Vagina (tissue), 2 donors: Measurements from ENCODE around the gene IL17RA.

Source experiments
- CTCF ChIP-seq, 3 experiments: fragments of 450-650 bp in 2 of 3; fragments of 200-600 bp in 1 of 3; sonication (generic) in 1 of 3; IDR thresholded peaks; one replicate each; pipeline ENCODE4 v1.5.1; 2017 to 2019; ENCODE audit warnings: antibody characterized with exemption in 3 of 3, mild to moderate bottlenecking in 2 of 3, moderate library complexity in 2 of 3
- POLR2A ChIP-seq, 2 donors: fragments of 450-650 bp; IDR thresholded peaks; one replicate each; pipeline ENCODE4 v1.6.1; 2017; ENCODE audit warnings: antibody characterized with exemption in 2 of 2, mild to moderate bottlenecking in 2 of 2, moderate library complexity in 2 of 2
- POLR2AphosphoS5 ChIP-seq, 2 donors: sonication (generic); formaldehyde crosslinking; IDR thresholded peaks; one replicate each; pipeline ENCODE4 v1.9.0; 2017; ENCODE audit warnings: antibody characterized with exemption in 2 of 2, mild to moderate bottlenecking in 2 of 2, low read depth in 1 of 2; ENCODE audit not compliant: insufficient read depth in 1 of 2

GRCh38 chr22:17100621-17101020, 15.8 kb downstream of the IL17RA start:
- TF ChIP-seq CTCF (IDR thresholded peaks at IDR 0.05) (no peak), POLR2A (IDR thresholded peaks at IDR 0.05) (no peak), POLR2AphosphoS5 (IDR thresholded peaks at IDR 0.05; ENCODE audit: insufficient read depth in 1 of 2, low read depth in 1 of 2) (no peak)
